Measurements from ENCODE around the gene GPR31. TPM values are rescaled to one million over a fixed set of nuclear protein-coding genes. Genes with fewer than 3 reads are reported as not detected.

Gene GPR31
- total RNA-seq, 4 donors from 2014 or later, result not detected

DNA sequence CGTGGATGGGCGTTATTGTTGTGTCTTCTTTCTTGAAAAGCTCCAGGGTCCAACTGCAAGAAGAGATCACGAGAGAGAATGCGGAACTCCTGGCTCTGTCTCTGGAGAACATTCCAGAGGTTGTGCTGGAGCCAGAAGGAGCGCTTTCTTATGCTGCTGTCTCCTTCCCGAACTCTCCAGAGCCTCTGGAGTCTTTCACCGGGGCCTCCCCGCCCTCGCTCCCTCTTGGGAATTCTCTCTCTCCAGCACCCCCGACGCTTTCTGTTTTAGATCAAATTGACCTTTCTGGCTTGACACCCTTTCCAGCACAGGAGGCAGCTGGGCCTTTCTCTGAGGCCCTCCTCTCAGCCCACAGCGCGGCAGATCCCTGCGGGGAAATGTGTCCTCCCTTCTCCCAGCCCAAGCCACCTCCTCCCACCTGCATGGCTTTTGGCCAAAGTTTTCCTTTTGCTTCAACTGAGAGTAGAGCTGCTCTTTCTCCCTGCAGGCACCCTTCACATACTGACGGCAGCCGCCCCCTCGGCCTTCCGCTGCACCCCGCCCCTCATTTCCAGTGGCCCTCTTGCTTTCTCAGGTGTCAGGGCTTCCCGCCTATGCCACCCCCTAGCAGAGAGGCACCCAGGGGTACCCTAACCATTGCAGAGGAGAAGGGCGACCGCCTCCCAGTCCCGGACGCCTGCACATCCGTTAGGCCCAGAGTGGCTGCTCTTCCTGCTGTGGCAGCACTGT lies 41.5 kb downstream of the GPR31 start:
- Histone ChIP-seq H3K27ac (no peak overlapping the region), H3K9me3 (no peaks in the 10 kb centered on the region), H3K4me3 (peak overlapping the region; percentile 29), H3K4me1 (peaks cover 13% of the 10 kb centered on the region), H3K27me3 (peaks cover 8% of the 10 kb centered on the region), H3K36me3 (no peaks in the 10 kb centered on the region)
- DNase-seq (ENCODE audit: low spot score in 2 of 2), result no peak
- TF ChIP-seq, protein P1, sequence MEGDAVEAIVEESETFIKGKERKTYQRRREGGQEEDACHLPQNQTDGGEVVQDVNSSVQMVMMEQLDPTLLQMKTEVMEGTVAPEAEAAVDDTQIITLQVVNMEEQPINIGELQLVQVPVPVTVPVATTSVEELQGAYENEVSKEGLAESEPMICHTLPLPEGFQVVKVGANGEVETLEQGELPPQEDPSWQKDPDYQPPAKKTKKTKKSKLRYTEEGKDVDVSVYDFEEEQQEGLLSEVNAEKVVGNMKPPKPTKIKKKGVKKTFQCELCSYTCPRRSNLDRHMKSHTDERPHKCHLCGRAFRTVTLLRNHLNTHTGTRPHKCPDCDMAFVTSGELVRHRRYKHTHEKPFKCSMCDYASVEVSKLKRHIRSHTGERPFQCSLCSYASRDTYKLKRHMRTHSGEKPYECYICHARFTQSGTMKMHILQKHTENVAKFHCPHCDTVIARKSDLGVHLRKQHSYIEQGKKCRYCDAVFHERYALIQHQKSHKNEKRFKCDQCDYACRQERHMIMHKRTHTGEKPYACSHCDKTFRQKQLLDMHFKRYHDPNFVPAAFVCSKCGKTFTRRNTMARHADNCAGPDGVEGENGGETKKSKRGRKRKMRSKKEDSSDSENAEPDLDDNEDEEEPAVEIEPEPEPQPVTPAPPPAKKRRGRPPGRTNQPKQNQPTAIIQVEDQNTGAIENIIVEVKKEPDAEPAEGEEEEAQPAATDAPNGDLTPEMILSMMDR (IDR thresholded peaks at IDR 0.05), result no peak
- TF ChIP-seq EP300 (IDR thresholded peaks at IDR 0.05) (no peak), POLR2AphosphoS5 (IDR thresholded peaks at IDR 0.05) (no peak), POLR2A (IDR thresholded peaks at IDR 0.05) (no peak)
- 39% methylated on average over 25 of the region's 25 CpGs for WGBS

DNA sequence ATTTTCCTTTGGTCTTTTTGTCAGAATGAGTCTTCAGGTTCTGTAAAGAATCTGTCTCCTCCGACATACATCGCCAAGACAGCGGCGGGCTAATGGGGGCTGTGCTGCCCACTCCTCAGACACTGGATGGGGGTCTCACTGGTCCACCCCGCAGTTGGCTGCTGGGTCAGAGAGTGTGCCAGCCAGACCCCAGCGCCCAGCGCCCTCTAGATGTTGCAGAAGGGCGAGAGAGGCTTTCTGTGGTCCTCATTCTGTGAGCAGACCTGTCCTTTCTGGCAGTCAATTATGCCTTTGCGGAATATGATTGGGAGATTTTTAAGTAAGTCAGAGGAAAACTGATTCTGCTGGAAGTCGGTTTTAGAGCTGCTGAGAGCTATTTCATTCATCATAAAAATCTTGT lies 42.7 kb downstream of the GPR31 start:
- no peak overlapping the region for H3K4me3 ChIP-seq
- no peaks in the 10 kb centered on the region for H3K9me3 ChIP-seq
- H3K27ac ChIP-seq, result no peak overlapping the region
- H3K36me3 ChIP-seq, result no peaks in the 10 kb centered on the region
- TF ChIP-seq POLR2AphosphoS5 (IDR thresholded peaks at IDR 0.05) (no peak), EP300 (IDR thresholded peaks at IDR 0.05) (no peak), POLR2A (IDR thresholded peaks at IDR 0.05) (no peak)
- TF ChIP-seq, protein P1 (IDR thresholded peaks at IDR 0.05), result no peak
- peaks cover 7% of the 10 kb centered on the region for H3K27me3 ChIP-seq
- peaks cover 13% of the 10 kb centered on the region for H3K4me1 ChIP-seq
- no peak for DNase-seq (ENCODE audit: low spot score in 2 of 2)
- 92% methylated on average over 9 of the region's 10 CpGs for WGBS

DNA sequence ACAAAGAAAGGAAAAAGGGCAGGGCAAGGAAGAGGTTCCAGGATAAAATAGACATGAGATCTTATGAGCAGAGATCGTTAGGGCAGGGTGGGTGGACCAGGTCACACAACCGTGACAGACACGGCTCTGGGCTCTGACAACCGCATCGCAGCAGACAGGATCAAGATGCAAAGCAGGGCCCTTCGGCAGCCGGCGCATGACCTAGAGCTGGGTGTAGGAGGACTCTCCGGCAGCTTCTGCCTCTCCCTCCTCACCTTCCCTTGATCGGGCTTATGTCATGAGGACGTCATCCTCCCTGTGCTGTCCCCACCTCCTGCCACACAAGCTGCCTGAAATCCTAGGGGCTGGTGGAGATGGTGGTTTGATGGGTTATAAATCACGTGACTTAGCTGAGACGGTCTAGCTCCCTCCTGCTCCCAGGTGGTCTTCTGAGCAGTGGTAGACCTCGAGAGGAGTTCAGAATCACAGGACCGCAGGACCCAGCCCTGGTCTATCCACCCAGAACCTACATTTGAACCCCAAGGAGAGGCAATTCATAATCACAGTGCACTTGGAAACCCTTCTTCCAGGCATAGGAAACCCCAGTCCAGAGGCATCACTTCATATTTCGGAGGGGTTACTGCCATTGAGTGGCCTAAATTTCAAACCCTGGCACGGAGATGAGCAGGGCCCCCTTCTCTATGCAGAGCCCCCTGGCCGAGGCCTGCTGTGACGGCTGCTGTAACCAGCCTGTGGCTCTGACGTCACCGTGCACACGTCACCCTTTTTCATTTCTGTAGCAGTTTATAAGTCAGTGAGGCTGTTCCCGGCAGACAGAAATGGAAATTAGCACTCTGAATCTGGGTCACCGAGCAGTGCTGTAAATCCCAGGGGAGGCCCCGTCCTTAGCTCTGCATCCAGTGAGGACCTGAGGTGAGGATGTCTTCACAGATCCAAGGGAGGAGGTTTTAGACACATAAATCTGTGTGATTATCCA lies 43.6 kb downstream of the GPR31 start:
- peak in 1 of 2 donors; percentile 49 for DNase-seq (ENCODE audit: low spot score in 2 of 2)
- no peak overlapping the region for H3K4me3 ChIP-seq
- WGBS, result 73% methylated on average over 25 of the region's 25 CpGs
- TF ChIP-seq, protein P1 (IDR thresholded peaks at IDR 0.05), result no peak
- no peak for TF ChIP-seq POLR2A (IDR thresholded peaks at IDR 0.05)
- no peak for TF ChIP-seq EP300 (IDR thresholded peaks at IDR 0.05)
- no peak for TF ChIP-seq POLR2AphosphoS5 (IDR thresholded peaks at IDR 0.05)
- H3K27ac ChIP-seq, result no peak overlapping the region
- H3K27me3 ChIP-seq, result peaks cover 7% of the 10 kb centered on the region
- peaks cover 13% of the 10 kb centered on the region for H3K4me1 ChIP-seq
- H3K9me3 ChIP-seq, result no peaks in the 10 kb centered on the region
- H3K36me3 ChIP-seq, result no peaks in the 10 kb centered on the region

DNA sequence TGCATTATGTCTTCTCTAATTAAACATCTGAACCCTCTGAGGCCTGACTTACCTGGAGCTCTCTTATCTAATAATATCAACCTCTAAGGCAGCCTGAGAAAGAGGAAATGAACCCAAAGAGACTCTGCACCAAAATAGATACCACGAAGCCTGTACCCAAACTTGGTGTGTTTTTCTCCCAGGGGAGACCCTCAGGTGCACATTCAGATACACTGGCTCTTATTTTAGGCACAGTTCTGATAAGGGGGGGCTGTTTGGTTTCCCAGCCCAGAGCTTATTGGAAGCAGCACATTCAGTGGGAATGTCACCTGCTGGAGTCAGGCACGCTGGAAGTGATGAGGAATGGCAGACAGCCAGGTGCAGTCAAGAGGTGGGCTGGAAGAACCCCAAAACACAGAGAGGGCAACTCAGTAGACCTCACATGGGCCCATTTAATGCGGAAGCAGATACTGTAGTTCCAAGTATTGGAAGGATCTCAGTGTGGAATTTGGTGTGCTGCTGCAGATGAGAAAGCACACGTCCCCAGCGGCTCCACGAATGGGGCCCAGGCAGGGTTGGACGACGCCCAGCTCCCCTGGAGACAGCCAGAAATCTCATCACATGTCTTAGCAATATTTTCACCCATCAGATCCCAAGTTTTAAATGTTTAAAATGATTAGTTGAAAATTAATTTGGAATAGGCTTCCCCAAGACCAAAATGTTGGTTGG lies 44.6 kb downstream of the GPR31 start:
- DNase-seq (ENCODE audit: low spot score in 2 of 2), result peak in 1 of 2 donors; percentile 20
- no peak overlapping the region for H3K27ac ChIP-seq
- no peak overlapping the region for H3K4me3 ChIP-seq
- H3K27me3 ChIP-seq, result peaks cover 7% of the 10 kb centered on the region
- H3K9me3 ChIP-seq, result no peaks in the 10 kb centered on the region
- WGBS, result 43% methylated on average over 8 of the region's 8 CpGs
- TF ChIP-seq EP300 (IDR thresholded peaks at IDR 0.05) (no peak), POLR2A (IDR thresholded peaks at IDR 0.05) (no peak), POLR2AphosphoS5 (IDR thresholded peaks at IDR 0.05) (no peak)
- TF ChIP-seq, protein P1 (IDR thresholded peaks at IDR 0.05), result no peak
- H3K36me3 ChIP-seq, result no peaks in the 10 kb centered on the region
- peaks cover 13% of the 10 kb centered on the region for H3K4me1 ChIP-seq

Measured in suprapubic skin (tissue), 4 donors.